HCT116 (cell line): ENCODE data around the gene EIF4A3. TPM values are rescaled to one million over a fixed set of nuclear protein-coding genes. Genes with fewer than 3 reads are reported as not detected.
A peak's percentile ranks its signal among the peaks of the same experiment; 100 is the strongest.

Experiments
- ATAC-seq: fragments of 200-7000 bp; cut with Tn5 transposase; 2 replicates; pipeline ENCODE4 v1.9.1; 2020; ENCODE audit warnings: mild to moderate bottlenecking, moderate library complexity
- BruUV-seq: library from RNA; stranded (reverse); fragments of 400-500 nt; replicated peaks from 2 replicates; lab custom pipeline; 2021; lab: Mats Ljungman, UMichigan
- CTCF ChIA-PET: fragments of 300-600 bp; sonication (Branson Sonifier 250); formaldehyde crosslinking; loops from one replicate; lab custom pipeline; 2021; ENCODE audit warnings: antibody characterized with exemption; lab: Charles Lee
- POLR2A ChIA-PET: fragments of 300-600, 350-600 bp; sonication (Branson Sonifier 250); formaldehyde crosslinking; loops from one replicate; lab custom pipeline; 2021; ENCODE audit warnings: antibody characterized with exemption; lab: Charles Lee
- RAD21 ChIA-PET, 2 experiments: fragments of 300-600 bp; sonication (Branson Sonifier 250); formaldehyde crosslinking; loops; one replicate each; lab custom pipeline; 2023; ENCODE audit warnings: low total read pairs in 2 of 2; ENCODE audit not compliant: uncharacterized antibody in 2 of 2, unreplicated experiment in 2 of 2, low non-redundant PET in 1 of 2; lab: Charles Lee
- DNase-seq: peaks from one replicate; pipeline ENCODE4 v3.0.0-alpha.2; 2010; ENCODE audit warnings: low read depth, low spot score
- H2AFZ ChIP-seq: fragments of 200-600 bp; shearing (Covaris generic), sonication (generic); 2 replicates; pipeline ENCODE4 v1.6.1; 2017; ENCODE audit warnings: low read depth, mixed run types, mixed read lengths, antibody characterized with exemption, low read length; ENCODE audit not compliant: poor library complexity, severe bottlenecking
- H3K27ac ChIP-seq: 2 replicates; pipeline ENCODE4 v1.5.1; 2012; ENCODE audit warnings: low read depth, low read length
- H3K27me3 ChIP-seq: fragments of 200-600 bp; sonication (generic); 2 replicates; pipeline ENCODE4 v1.6.1; 2016; ENCODE audit warnings: mixed run types, low read length, mixed read lengths; ENCODE audit not compliant: insufficient read depth
- H3K36me3 ChIP-seq, 2 experiments: fragments of 200-500 bp in 1 of 2; fragments of 200-600 bp in 1 of 2; sonication (Bioruptor generic) in 1 of 2; sonication (generic) in 1 of 2; 2 replicates each; pipeline versions ENCODE4 v1.5.1 to v1.6.1; 2014 to 2016; ENCODE audit warnings: low read length in 2 of 2, inconsistent platforms in 1 of 2, mixed read lengths in 1 of 2, mixed run types in 1 of 2; ENCODE audit not compliant: insufficient read depth in 2 of 2, control insufficient read depth in 1 of 2
- H3K4me1 ChIP-seq, 2 experiments: fragments of 200-600 bp in 1 of 2; sonication (generic) in 1 of 2; 2 replicates each; pipeline versions ENCODE4 v1.5.1 to v1.6.1; 2012 to 2017; ENCODE audit warnings: low read length in 2 of 2, inconsistent platforms in 1 of 2, mild to moderate bottlenecking in 1 of 2, mixed read lengths in 1 of 2, mixed run types in 1 of 2, moderate library complexity in 1 of 2; ENCODE audit not compliant: insufficient read depth in 2 of 2, control insufficient read depth in 1 of 2
- H3K4me2 ChIP-seq: fragments of 200-600 bp; sonication (generic); 2 replicates; pipeline ENCODE4 v1.6.1; 2017; ENCODE audit warnings: mixed run types, low read length, mixed read lengths
- H3K4me3 ChIP-seq, 2 experiments: fragments of 200-600 bp in 1 of 2; sonication (generic) in 1 of 2; replicated peaks in 1 of 2; 2 replicates each; pipeline ENCODE4 v1.5.1; 2011 to 2016; ENCODE audit warnings: low read length in 2 of 2, control low read depth in 1 of 2, low read depth in 1 of 2, mild to moderate bottlenecking in 1 of 2, mixed read lengths in 1 of 2, mixed run types in 1 of 2
- H3K79me2 ChIP-seq: fragments of 200-600 bp; sonication (generic); 2 replicates; pipeline ENCODE4 v1.6.1; 2017; ENCODE audit warnings: mild to moderate bottlenecking, mixed run types, low read length, moderate library complexity, mixed read lengths; ENCODE audit not compliant: insufficient read depth
- H3K9ac ChIP-seq: fragments of 200-600 bp; sonication (generic); 2 replicates; pipeline ENCODE4 v1.6.1; 2016; ENCODE audit warnings: low read length, mixed read lengths
- H3K9me2 ChIP-seq: fragments of 200-600 bp; sonication (generic), shearing (Covaris generic); 2 replicates; pipeline ENCODE4 v1.6.1; 2017; ENCODE audit warnings: mixed run types, mild to moderate bottlenecking, moderate library complexity; ENCODE audit not compliant: insufficient read depth
- H3K9me3 ChIP-seq, 2 experiments: fragments of 200-500 bp in 1 of 2; fragments of 200-600 bp in 1 of 2; sonication (Bioruptor generic) in 1 of 2; sonication (generic) in 1 of 2; 2 replicates each; pipeline ENCODE4 v1.6.1; 2014 to 2017; ENCODE audit warnings: low read length in 2 of 2, mixed read lengths in 2 of 2, inconsistent platforms in 1 of 2, low read depth in 1 of 2, mild to moderate bottlenecking in 1 of 2, mixed run types in 1 of 2, moderate library complexity in 1 of 2; ENCODE audit not compliant: control insufficient read depth in 1 of 2, insufficient read depth in 1 of 2
- H4K20me1 ChIP-seq: fragments of 200-600 bp; sonication (generic), shearing (Covaris generic); 2 replicates; pipeline ENCODE4 v1.6.1; 2017; ENCODE audit warnings: mixed run types, mild to moderate bottlenecking, moderate library complexity; ENCODE audit not compliant: insufficient read depth
- CBX3 ChIP-seq: IDR thresholded peaks from 2 replicates; pipeline ENCODE4 v1.6.1; 2012; ENCODE audit warnings: low read depth
- EZH2 ChIP-seq: fragments of 200-600 bp; sonication (generic); IDR thresholded peaks from 2 replicates; pipeline ENCODE4 v1.6.1; 2017; ENCODE audit warnings: antibody characterized with exemption, mixed run types
- POLR2A ChIP-seq: IDR thresholded peaks from 2 replicates; pipeline ENCODE4 v1.7.0; 2011; ENCODE audit warnings: borderline replicate concordance; ENCODE audit not compliant: insufficient read depth, insufficient read length; ENCODE audit errors: extremely low read depth
- POLR2AphosphoS5 ChIP-seq: IDR thresholded peaks from 2 replicates; pipeline ENCODE4 v1.6.1; 2011; ENCODE audit warnings: mild to moderate bottlenecking, low read depth, low read length, moderate library complexity
- TCF7L2 ChIP-seq: IDR thresholded peaks from 2 replicates; pipeline ENCODE4 v1.7.0; 2011; ENCODE audit warnings: borderline replicate concordance, inconsistent platforms; ENCODE audit not compliant: insufficient read depth, insufficient read length; ENCODE audit errors: extremely low read depth
- YY1 ChIP-seq: IDR thresholded peaks from 2 replicates; pipeline ENCODE4 v1.6.1; 2011; ENCODE audit warnings: low read length, low read depth, moderate library complexity, mild to moderate bottlenecking; ENCODE audit not compliant: insufficient replicate concordance; ENCODE audit errors: extremely low read depth
- ZBTB33 ChIP-seq: IDR thresholded peaks from 2 replicates; pipeline ENCODE4 v1.6.1; 2011; ENCODE audit warnings: mild to moderate bottlenecking, low read length, moderate library complexity; ENCODE audit not compliant: insufficient replicate concordance; ENCODE audit errors: extremely low read depth
- ZFX ChIP-seq: fragments of 450-650 bp; IDR thresholded peaks from 2 replicates; pipeline ENCODE4 v1.6.1; 2017
- intact Hi-C: fragments of 100-400 bp; cut with micrococcal nuclease; formaldehyde crosslinking; loops from 2 replicates; pipeline ENCODE4 v1.10.0; 2022
- total RNA-seq: library from RNA; stranded (reverse); gene quantifications from one replicate; pipeline ENCODE4 v1.2.1, GENCODE V29; 2021; ENCODE audit not compliant: unreplicated experiment
- TF ChIP-seq, protein P1 (sequence below), 3 experiments: fragments of 200-600 bp in 1 of 3; sonication (generic) in 1 of 3; IDR thresholded peaks in 2 of 3; conservative IDR thresholded peaks in 1 of 3; 2 replicates each; pipeline ENCODE4 v1.5.1; 2012 to 2017; ENCODE audit warnings: low read depth in 2 of 3, low read length in 2 of 3, antibody characterized with exemption in 1 of 3, borderline replicate concordance in 1 of 3, control low read depth in 1 of 3, mild to moderate bottlenecking in 1 of 3, mixed read lengths in 1 of 3, mixed run types in 1 of 3, moderate library complexity in 1 of 3; ENCODE audit not compliant: insufficient read depth in 1 of 3

Gene EIF4A3
- total RNA-seq, 1 experiment from 2014 or later = 248 TPM

- Histone ChIP-seq H3K27me3 (no peaks in the 10 kb centered on the region), H3K4me1 (peaks cover 27 to 33% of the 10 kb centered on the region in 2 experiments), H2AFZ (peak within 1 kb of the TSS; percentile 75), H3K27ac (peak within 1 kb of the TSS; percentile 83), H3K79me2 (peaks cover 7% of the 10 kb centered on the region; the same call in 1 of the 2 replicates), H3K9me3 (no peaks in the 10 kb centered on the region), H3K9me2 (no peaks in the 10 kb centered on the region), H4K20me1 (no peaks in the 10 kb centered on the region), H3K36me3 (peaks cover 0 to 5% of the 10 kb centered on the region in 2 experiments; a peak in 1 of 4 replicates), H3K4me2 (peak within 1 kb of the TSS; percentile 100), H3K9ac (peak within 1 kb of the TSS; percentile 71), H3K4me3 (peak within 1 kb of the TSS; percentile 71 to 99)
- TF ChIP-seq POLR2A = peak; percentile 79
- TF ChIP-seq ZBTB33 = peak; percentile 41
- TF ChIP-seq, protein P1, sequence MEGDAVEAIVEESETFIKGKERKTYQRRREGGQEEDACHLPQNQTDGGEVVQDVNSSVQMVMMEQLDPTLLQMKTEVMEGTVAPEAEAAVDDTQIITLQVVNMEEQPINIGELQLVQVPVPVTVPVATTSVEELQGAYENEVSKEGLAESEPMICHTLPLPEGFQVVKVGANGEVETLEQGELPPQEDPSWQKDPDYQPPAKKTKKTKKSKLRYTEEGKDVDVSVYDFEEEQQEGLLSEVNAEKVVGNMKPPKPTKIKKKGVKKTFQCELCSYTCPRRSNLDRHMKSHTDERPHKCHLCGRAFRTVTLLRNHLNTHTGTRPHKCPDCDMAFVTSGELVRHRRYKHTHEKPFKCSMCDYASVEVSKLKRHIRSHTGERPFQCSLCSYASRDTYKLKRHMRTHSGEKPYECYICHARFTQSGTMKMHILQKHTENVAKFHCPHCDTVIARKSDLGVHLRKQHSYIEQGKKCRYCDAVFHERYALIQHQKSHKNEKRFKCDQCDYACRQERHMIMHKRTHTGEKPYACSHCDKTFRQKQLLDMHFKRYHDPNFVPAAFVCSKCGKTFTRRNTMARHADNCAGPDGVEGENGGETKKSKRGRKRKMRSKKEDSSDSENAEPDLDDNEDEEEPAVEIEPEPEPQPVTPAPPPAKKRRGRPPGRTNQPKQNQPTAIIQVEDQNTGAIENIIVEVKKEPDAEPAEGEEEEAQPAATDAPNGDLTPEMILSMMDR (IDR thresholded peaks at IDR 0.05 in 2 of 3, conservative IDR thresholded peaks at IDR 0.05 in 1 of 3; ENCODE audit: borderline replicate concordance in 1 of 3, insufficient read depth in 1 of 3, low read depth in 2 of 3, low read length in 2 of 3) = peak in 2 of 3 experiments; percentile 69 to 83; a peak in 5 of 6 replicates
- TF ChIP-seq CBX3 = no peak
- TF ChIP-seq TCF7L2 = no peak
- peak; percentile 81; the same call in 1 of the 2 replicates for TF ChIP-seq ZFX
- TF ChIP-seq EZH2 = no peak
- peak; percentile 30 for TF ChIP-seq YY1
- TF ChIP-seq POLR2AphosphoS5 = peak; percentile 88
- RAD21 ChIA-PET = interaction anchor here in 1 of 2 experiments (0.5 to 1.8 kb wide), 3 partner anchors 20 to 93 kb away, joined by 3 to 5 read pairs (median 3); no protein-coding TSS in a partner anchor
- BruUV-seq = no TSS peak
- DNase-seq (peak; percentile 68), ATAC-seq (peak; percentile 90)
- CTCF ChIA-PET = interaction anchor here (0.6 to 1.5 kb wide), 34 partner anchors 9 to 355 kb away, joined by 3 to 42 read pairs (median 4); partner anchors contain the start of genes CBX8, ENDOV, SGSH and SLC26A11
- POLR2A ChIA-PET = interaction anchor here (0.6 to 1.5 kb wide), 10 partner anchors 9 to 94 kb away, joined by 3 to 6 read pairs (median 4); no protein-coding TSS in a partner anchor
- intact Hi-C loops = loop anchor here (1.0 kb wide), 1 partner anchor 152 kb away; no protein-coding TSS in a partner anchor
These were observed 45.6 kb downstream of the EIF4A3 start, which contains the start of gene GAA for GRCh38 chr17:80101011-80101945. TSS of gene GAA (plus strand) at chr17:80101581. CDS start at chr17:80104587, 3,006 bp downstream.
